Endodermal cell (in vitro differentiated cells): ENCODE results near the gene NIPSNAP2. TPM values are rescaled to one million over a fixed set of nuclear protein-coding genes. Genes with fewer than 3 reads are reported as not detected.

Experiments
- DNase-seq: peaks from one replicate; pipeline ENCODE4 v3.0.0-alpha.2; 2017
- H3K27ac ChIP-seq: 2 replicates; pipeline ENCODE4 v1.5.1; 2013; ENCODE audit warnings: mild to moderate bottlenecking, low read depth, low read length, moderate library complexity
- H3K27me3 ChIP-seq: 2 replicates; pipeline ENCODE4 v1.6.1; 2013; ENCODE audit warnings: mild to moderate bottlenecking, low read length, moderate library complexity; ENCODE audit not compliant: insufficient read depth, control insufficient read depth, poor library complexity, severe bottlenecking
- H3K36me3 ChIP-seq: 2 replicates; pipeline ENCODE4 v1.7.0; 2013; ENCODE audit warnings: mild to moderate bottlenecking, low read length, moderate library complexity; ENCODE audit not compliant: control insufficient read depth, insufficient read depth
- H3K4me1 ChIP-seq: one replicate; pipeline ENCODE4 v1.7.0; 2013; ENCODE audit warnings: low read length; ENCODE audit not compliant: control insufficient read depth, insufficient read depth
- H3K4me3 ChIP-seq: 2 replicates; pipeline ENCODE4 v1.5.1; 2013; ENCODE audit warnings: mild to moderate bottlenecking, low read length, moderate library complexity
- H3K9ac ChIP-seq: 2 replicates; pipeline ENCODE4 v1.6.1; 2013; ENCODE audit warnings: mild to moderate bottlenecking, low read length, moderate library complexity; ENCODE audit not compliant: poor library complexity, severe bottlenecking; ENCODE audit errors: extremely low read depth
- H3K9me3 ChIP-seq: 2 replicates; pipeline ENCODE4 v1.6.1; 2013; ENCODE audit warnings: mild to moderate bottlenecking, low read length, moderate library complexity; ENCODE audit not compliant: control insufficient read depth
- H3K27ac Mint-ChIP-seq: 2 replicates; pipeline ENCODE4 v1.8.0; 2020; ENCODE audit warnings: mixed read lengths
- H3K27me3 Mint-ChIP-seq: 2 replicates; pipeline ENCODE4 v1.8.0; 2021; ENCODE audit warnings: mild to moderate bottlenecking, mixed read lengths; ENCODE audit not compliant: insufficient read depth
- H3K36me3 Mint-ChIP-seq: 2 replicates; pipeline ENCODE4 v1.8.0; 2020; ENCODE audit warnings: low read depth, mixed read lengths
- H3K4me1 Mint-ChIP-seq: 2 replicates; pipeline ENCODE4 v1.8.0; 2020; ENCODE audit warnings: mixed read lengths
- H3K4me3 Mint-ChIP-seq: 2 replicates; pipeline ENCODE4 v1.8.0; 2020; ENCODE audit warnings: mild to moderate bottlenecking, moderate library complexity, mixed read lengths
- H3K9me3 Mint-ChIP-seq: 2 replicates; pipeline ENCODE4 v1.8.0; 2020; ENCODE audit warnings: mild to moderate bottlenecking, mixed read lengths
- CTCF ChIP-seq: fragments of 200-600 bp; sonication (generic); conservative IDR thresholded peaks from 2 replicates; pipeline ENCODE4 v1.5.0; 2021; ENCODE audit warnings: antibody characterized with exemption, mild to moderate bottlenecking
- WGBS, 2 experiments: methylation state at CpG; one replicate each; pipeline versions ENCODE4 v1.1.5 to v1.1.7; 2013; ENCODE audit warnings: missing lambda C conversion rate in 2 of 2, mixed read lengths in 1 of 2; ENCODE audit not compliant: insufficient coverage in 1 of 2, insufficient read length in 1 of 2; 5-methylcytosine and 5-hydroxymethylcytosine counted together
- total RNA-seq, 2 donors: library from RNA; stranded (reverse); fragmentation: NEBNext Ultra II Directional in 1 of 2; extraction: Animal tissue kit (Norgen Biotek cat#: 25700) in 1 of 2; gene quantifications; 2 replicates in 1 of 2; 3 replicates in 1 of 2; pipeline ENCODE4 v1.2.1, GENCODE V29; 2021

Gene NIPSNAP2
- total RNA-seq, 2 donors from 2014 or later = 37.1 to 62.2 TPM

DNA sequence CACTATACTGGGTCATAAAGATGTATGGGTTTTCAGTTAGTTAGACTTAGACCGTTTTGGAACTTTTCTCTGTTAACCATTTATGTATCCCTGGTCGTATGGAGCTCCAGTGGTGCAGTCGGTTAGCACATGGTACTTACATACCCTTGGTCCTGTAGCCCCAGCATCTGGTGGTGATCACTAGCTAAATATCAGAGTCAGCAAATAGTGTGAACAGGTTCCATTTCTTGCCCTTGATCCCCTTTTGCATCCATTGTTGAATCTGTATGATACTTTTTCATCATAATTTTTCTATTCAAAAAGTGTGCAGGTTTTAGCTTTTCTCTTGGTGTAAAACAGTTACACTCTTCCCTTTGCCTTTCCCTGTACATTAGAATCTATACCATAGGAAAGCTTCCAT, 15.9 kb downstream of the NIPSNAP2 start:
- no peak overlapping the region for H3K9ac ChIP-seq
- no peak for TF ChIP-seq CTCF
- no peaks in the 10 kb centered on the region for H3K27me3 ChIP-seq
- Mint-ChIP-seq H3K9me3 (no peaks in the 10 kb centered on the region), H3K4me1 (no peaks in the 10 kb centered on the region), H3K27me3 (no peaks in the 10 kb centered on the region), H3K4me3 (no peak overlapping the region), H3K27ac (no peak overlapping the region), H3K36me3 (peaks cover 51% of the 10 kb centered on the region)
- H3K4me3 ChIP-seq = no peak overlapping the region
- H3K27ac ChIP-seq = no peak overlapping the region
- H3K4me1 ChIP-seq = no peaks in the 10 kb centered on the region
- H3K9me3 ChIP-seq = no peaks in the 10 kb centered on the region
- WGBS, 2 experiments = 95 to 100% methylated on average over 3 of the region's 3 CpGs
- peaks cover 68% of the 10 kb centered on the region for H3K36me3 ChIP-seq
- no peak for DNase-seq

DNA sequence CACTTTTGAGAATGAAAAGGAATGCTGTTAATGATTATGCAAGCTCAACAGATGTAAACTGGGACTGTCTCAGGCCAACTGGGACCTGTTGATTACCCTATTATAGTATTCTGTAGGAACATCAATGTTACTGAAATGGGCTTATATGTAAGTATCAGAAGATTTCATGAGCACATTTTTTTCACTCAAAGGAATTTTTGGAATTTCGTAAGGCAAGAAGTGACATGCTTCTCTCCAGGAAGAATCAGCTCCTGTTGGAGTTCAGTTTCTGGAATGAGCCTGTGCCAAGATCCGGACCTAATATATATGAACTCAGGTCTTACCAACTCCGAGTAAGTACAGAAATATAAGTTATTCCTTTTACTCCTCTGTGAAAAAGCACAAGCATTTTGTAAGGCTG, 19.2 kb downstream of the NIPSNAP2 start:
- Mint-ChIP-seq H3K36me3 (peaks cover 59% of the 10 kb centered on the region), H3K27ac (no peak overlapping the region), H3K4me1 (no peaks in the 10 kb centered on the region), H3K27me3 (no peaks in the 10 kb centered on the region), H3K4me3 (no peak overlapping the region), H3K9me3 (no peaks in the 10 kb centered on the region)
- Histone ChIP-seq H3K9me3 (no peaks in the 10 kb centered on the region), H3K36me3 (peaks cover 65% of the 10 kb centered on the region), H3K4me3 (no peak overlapping the region), H3K9ac (no peak overlapping the region), H3K27ac (no peak overlapping the region), H3K27me3 (no peaks in the 10 kb centered on the region), H3K4me1 (no peaks in the 10 kb centered on the region)
- 99 to 100% methylated on average over 2 to 3 of the region's 3 CpGs for WGBS, 2 experiments
- TF ChIP-seq CTCF = no peak
- DNase-seq = no peak

GRCh38 chr7:55992346-55992745, 28.0 kb downstream of the NIPSNAP2 start:
- Mint-ChIP-seq H3K4me3 (no peak overlapping the region), H3K27ac (no peak overlapping the region), H3K27me3 (no peaks in the 10 kb centered on the region), H3K9me3 (no peaks in the 10 kb centered on the region), H3K36me3 (peaks cover 45% of the 10 kb centered on the region), H3K4me1 (no peaks in the 10 kb centered on the region)
- H3K27me3 ChIP-seq = no peaks in the 10 kb centered on the region
- H3K4me1 ChIP-seq = no peaks in the 10 kb centered on the region
- H3K36me3 ChIP-seq = peaks cover 35% of the 10 kb centered on the region
- no peak overlapping the region for H3K4me3 ChIP-seq
- no peak overlapping the region for H3K27ac ChIP-seq
- no peak for DNase-seq
- no peaks in the 10 kb centered on the region for H3K9me3 ChIP-seq
- H3K9ac ChIP-seq = no peak overlapping the region
- 50 to 61% methylated on average over 2 to 3 of the region's 3 CpGs for WGBS, 2 experiments
- no peak for TF ChIP-seq CTCF
